GM12872 (cell line): Measurements from ENCODE around the gene HSPG2.

Experiments
- TF ChIP-seq, protein P1 (sequence below): IDR thresholded peaks from 3 replicates; pipeline ENCODE4 v1.5.1; 2011; ENCODE audit warnings: low read depth, mild to moderate bottlenecking, low read length, moderate library complexity; ENCODE audit not compliant: insufficient read depth

The HSPG2 gene

DNA sequence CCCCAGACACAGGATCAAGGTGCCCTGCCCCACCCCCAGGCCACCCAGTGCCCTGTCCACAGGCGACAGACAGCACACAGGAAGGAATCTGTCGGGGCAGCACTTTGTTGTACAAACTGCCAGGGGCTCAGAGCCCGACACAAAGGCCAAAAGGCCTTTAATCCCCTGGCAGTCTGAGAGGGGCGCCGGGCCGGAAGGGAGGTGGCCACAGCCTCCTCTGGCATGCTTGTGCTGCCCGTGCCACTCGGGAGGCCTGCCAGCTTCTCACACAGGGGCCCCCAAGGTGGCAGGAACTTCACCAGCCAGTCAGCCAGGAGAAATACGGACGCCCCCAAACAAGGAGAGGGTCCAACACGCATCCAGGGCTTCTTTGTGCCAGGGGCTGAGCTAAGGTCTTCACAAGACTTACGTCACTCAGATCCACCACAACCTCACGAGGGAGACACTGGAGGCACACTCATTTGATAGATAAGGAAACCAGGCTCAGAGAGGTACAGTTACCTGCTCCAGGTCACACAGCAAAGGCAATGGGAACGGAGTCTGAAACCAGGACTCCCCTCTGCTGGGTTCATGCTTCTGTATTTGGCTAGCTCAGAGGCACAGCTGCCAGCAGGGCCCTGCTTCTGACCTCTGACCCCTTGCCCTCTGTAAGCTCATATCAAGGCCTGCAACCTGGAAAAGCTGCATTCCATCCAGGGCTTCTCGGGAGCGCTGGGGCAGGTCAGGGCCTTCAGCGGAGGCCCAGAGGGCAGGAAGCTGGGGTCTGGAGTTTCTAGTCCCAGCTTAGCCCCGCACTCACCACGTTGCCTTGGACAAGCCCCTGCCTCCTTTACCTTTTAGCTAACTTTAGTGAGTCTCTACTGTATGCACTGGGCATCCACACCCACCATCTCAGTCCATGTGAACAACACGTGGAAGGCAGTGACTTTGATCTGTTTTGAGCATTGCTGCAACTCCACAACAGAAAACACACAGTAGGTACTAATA, 34.8 kb downstream of the HSPG2 start:
- TF ChIP-seq, protein P1, sequence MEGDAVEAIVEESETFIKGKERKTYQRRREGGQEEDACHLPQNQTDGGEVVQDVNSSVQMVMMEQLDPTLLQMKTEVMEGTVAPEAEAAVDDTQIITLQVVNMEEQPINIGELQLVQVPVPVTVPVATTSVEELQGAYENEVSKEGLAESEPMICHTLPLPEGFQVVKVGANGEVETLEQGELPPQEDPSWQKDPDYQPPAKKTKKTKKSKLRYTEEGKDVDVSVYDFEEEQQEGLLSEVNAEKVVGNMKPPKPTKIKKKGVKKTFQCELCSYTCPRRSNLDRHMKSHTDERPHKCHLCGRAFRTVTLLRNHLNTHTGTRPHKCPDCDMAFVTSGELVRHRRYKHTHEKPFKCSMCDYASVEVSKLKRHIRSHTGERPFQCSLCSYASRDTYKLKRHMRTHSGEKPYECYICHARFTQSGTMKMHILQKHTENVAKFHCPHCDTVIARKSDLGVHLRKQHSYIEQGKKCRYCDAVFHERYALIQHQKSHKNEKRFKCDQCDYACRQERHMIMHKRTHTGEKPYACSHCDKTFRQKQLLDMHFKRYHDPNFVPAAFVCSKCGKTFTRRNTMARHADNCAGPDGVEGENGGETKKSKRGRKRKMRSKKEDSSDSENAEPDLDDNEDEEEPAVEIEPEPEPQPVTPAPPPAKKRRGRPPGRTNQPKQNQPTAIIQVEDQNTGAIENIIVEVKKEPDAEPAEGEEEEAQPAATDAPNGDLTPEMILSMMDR: no peak

DNA sequence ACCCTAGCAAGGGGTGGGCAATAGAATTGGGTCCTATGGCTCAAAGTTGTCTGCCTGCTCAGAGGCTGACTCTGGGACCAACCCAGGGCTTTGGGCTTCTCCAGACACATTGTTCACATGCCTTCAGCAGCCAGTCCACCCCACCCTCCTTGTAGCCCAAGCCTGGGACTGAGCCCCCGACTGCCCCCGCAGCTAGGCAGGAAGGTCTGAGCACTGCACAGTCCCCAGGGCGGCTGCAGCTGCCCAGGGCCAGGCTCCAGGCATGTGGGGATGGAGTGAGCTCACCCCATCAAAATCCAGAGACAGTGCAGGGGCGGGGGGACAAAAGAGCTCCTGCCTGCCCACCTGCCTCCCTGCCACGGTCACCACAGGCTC, 35.6 kb downstream of the HSPG2 start:
- TF ChIP-seq, protein P1: no peak

DNA sequence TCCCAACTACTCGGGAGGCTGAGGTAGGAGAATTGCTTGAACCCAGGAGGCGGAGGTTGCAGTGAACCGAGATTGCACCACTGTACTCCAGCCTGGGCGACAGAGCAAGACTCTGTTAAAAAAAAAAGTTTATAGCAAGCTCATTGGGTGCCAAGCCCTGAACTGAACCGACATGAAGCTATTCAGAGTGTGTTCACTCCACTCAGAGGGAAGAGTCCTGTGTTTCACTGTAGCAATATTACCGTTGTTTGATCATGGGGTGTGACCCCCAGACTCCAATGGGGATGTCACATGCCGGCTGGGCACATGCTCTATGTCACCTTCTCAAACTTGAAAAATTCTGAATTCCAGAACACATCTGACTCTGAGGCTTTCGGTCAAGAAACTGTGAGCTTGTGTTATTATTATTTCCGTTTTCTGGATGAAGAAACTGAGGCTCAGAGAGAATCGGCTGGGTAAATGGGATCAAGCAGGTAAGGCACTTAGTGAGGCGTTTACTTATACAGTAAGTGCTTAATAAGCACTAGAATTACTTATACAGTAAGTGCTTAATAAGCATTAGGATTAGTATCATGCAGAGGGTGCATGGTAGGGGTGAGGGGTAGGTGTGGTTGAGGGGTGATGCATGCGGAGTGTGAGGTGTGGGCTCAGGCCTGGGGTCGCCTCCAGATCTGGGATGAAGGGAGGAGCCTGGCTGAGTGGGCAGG, 36.2 kb downstream of the HSPG2 start:
- TF ChIP-seq, protein P1: no peak

DNA sequence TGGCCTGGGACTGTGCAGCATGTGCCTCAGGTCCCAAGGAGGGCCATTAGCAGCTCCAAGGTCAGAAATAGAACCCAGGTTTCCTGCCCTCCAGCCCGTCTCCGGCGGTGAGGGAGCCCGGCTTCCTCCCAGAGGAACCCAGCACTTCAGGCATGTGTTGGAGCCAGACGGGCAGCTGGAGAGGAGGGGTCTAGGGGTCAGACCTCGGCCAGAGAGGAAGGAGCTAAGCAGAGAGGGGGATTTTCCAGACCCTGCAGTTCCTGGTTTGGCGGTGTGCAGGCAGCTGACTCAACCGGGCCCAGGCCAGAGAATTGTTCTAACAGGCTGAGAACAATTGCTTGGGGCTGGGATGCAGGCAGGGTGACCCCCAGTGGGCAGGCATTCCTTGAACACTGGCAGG, 37.1 kb downstream of the HSPG2 start:
- TF ChIP-seq, protein P1: no peak

DNA sequence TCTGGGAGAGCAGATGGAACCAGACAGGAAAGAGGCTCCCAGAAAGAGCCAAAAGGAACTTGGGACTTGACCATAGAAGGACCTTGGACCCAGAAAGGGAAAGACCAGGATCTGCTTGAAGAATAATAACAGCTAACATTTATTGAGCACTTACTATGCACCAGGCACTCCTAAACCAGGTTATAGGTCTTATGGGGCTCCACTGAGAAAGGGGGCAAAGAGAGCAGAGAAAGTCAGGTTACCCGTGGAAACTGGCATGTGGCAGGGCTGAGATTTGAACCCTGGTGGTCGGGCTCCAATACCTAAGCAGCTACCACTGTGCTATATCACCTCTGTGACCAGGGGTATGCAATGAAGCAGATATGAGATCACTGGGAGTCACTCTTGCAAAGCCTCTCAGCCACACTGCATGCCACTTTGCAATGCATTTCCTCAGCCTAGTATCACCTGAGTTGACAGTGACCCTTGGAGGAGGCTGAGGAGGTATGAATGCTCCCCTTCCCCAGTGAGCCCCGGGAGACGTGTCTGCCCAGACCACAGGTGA, 37.8 kb downstream of the HSPG2 start:
- TF ChIP-seq, protein P1: no peak

DNA sequence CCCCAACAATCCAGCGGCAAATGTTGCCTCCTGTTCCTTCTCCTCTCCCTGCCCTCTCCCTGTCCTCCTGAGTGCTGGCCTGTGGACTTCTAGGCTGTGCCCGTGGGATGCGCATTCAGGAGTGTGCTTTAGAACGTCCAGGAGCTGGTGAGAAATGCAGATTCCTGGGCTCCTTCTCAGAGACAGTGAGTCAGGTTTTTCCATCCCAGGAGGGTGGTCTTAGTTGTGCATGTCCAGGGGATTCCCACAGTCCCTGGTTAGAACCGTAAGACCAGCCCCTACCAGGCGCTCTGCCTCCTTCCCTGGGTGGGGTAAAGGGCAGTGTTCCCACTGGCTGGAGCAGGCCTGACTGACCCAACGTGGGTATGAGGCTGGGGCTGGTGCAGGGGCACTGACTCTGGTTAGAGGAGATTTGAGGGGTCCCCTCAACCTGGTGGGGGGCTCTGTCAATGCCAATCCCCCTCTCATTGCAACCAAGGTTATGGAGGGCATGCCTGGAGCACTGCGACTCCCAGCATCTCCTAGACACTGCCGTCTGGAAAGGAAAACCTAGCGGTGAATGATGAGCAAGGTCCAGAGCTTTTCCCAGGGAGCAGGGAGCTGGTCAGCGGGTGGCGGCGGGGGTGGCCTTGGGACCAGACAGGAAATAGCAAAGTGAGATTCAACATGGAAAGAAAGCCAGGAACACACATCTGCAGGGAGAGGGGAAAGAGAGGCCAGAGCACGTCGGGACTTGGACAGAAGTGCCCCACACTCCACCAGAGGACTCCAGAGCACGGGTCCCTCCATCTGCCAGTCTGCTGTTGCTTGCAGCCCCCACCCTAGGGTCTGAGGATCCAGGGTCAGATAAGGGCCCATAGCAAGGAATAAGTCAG, 38.5 kb downstream of the HSPG2 start:
- TF ChIP-seq, protein P1: no peak

DNA sequence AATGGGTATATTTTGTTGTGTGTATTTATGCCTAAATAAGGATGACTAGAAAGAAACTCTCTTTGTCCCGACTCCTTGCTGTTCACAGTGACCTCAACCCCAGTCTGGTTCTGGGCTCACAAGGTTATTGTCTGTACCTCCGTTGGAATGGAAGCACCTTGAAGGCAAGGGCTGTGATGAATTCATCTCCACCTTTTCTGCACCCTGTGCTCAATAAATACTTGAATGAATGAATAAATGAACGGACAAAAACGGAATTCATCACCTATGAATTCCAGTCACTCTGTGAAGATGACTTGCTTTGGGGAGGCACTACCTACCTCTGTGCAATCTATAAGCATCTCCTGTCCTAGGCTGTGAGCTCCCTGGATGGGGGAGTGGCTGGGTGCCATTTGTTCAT, 39.3 kb downstream of the HSPG2 start:
- TF ChIP-seq, protein P1: no peak
